ENCODE measurements around the gene FPR2.

- TF ChIP-seq CTCF (optimal IDR thresholded peaks at IDR 0.05 in 1 of 3, IDR thresholded peaks at IDR 0.05 in 1 of 3, conservative IDR thresholded peaks at IDR 0.05 in 1 of 3; ENCODE audit: extremely low read depth in 1 of 3, insufficient read depth in 2 of 3, low read length in 3 of 3) (no peak), EZH2 (IDR thresholded peaks at IDR 0.05; ENCODE audit: low read length) (no peak)
Observed at GRCh38 chr19:51781999-51782398, 21.0 kb downstream of the FPR2 start.
